Neural progenitor cell (in vitro differentiated cells): Measurements from ENCODE around the gene GCSAM. TPM values are rescaled to one million over a fixed set of nuclear protein-coding genes. Genes with fewer than 3 reads are reported as not detected.

Experiments used
- DNase-seq: peaks from one replicate; pipeline ENCODE4 v3.0.0-alpha.2; 2016; ENCODE audit warnings: low spot score
- H2AFZ ChIP-seq: fragments of 200-600 bp; sonication (generic); replicated peaks from 2 replicates; pipeline ENCODE4 v1.6.1; 2016; ENCODE audit warnings: antibody characterized with exemption
- H3F3A ChIP-seq: fragments of 200-600 bp; sonication (generic); 2 replicates; pipeline ENCODE4 v1.6.1; 2016; ENCODE audit warnings: antibody characterized with exemption, low read depth
- H3K27ac ChIP-seq: fragments of 200-600 bp; sonication (generic); 2 replicates; pipeline ENCODE4 v1.5.1; 2016; ENCODE audit warnings: mild to moderate bottlenecking
- H3K27me3 ChIP-seq: fragments of 200-600 bp; sonication (generic); 2 replicates; pipeline ENCODE4 v1.6.1; 2016; ENCODE audit warnings: mild to moderate bottlenecking, moderate library complexity
- H3K36me3 ChIP-seq: fragments of 200-600 bp; sonication (generic); 2 replicates; pipeline ENCODE4 v1.5.1; 2016
- H3K4me1 ChIP-seq: fragments of 200-600 bp; sonication (generic); 2 replicates; pipeline ENCODE4 v1.6.1; 2016; ENCODE audit warnings: mixed run types
- H3K4me2 ChIP-seq: fragments of 200-600 bp; sonication (generic); 2 replicates; pipeline ENCODE4 v1.6.1; 2016
- H3K4me3 ChIP-seq: fragments of 200-600 bp; sonication (generic); 2 replicates; pipeline ENCODE4 v1.5.1; 2016
- H3K79me2 ChIP-seq: fragments of 200-600 bp; sonication (generic); 2 replicates; pipeline ENCODE4 v1.6.1; 2016; ENCODE audit warnings: low read depth
- H3K9ac ChIP-seq: fragments of 200-600 bp; sonication (generic); 2 replicates; pipeline ENCODE4 v1.6.1; 2016
- H3K9me3 ChIP-seq: fragments of 200-600 bp; sonication (generic); 2 replicates; pipeline ENCODE4 v1.5.1; 2016; ENCODE audit warnings: low read depth
- H4K20me1 ChIP-seq: fragments of 200-600 bp; sonication (generic); 2 replicates; pipeline ENCODE4 v1.6.1; 2016; ENCODE audit warnings: low read depth
- H3K27ac Mint-ChIP-seq: 3 replicates; pipeline ENCODE4 v1.8.0; 2021; ENCODE audit warnings: mixed read lengths
- H3K27me3 Mint-ChIP-seq: 2 replicates; pipeline ENCODE4 v1.8.0; 2022; ENCODE audit warnings: low read depth, mild to moderate bottlenecking, inconsistent platforms, moderate library complexity, mixed read lengths; ENCODE audit not compliant: insufficient read depth
- H3K36me3 Mint-ChIP-seq: 3 replicates; pipeline ENCODE4 v1.8.0; 2021; ENCODE audit warnings: mixed read lengths
- H3K4me1 Mint-ChIP-seq: 3 replicates; pipeline ENCODE4 v1.8.0; 2021; ENCODE audit warnings: mixed read lengths
- H3K4me3 Mint-ChIP-seq: 3 replicates; pipeline ENCODE4 v1.8.0; 2021; ENCODE audit warnings: mild to moderate bottlenecking, moderate library complexity, mixed read lengths
- H3K9me3 Mint-ChIP-seq: 3 replicates; pipeline ENCODE4 v1.8.0; 2020; ENCODE audit warnings: mixed read lengths
- CTCF ChIP-seq: fragments of 200-600 bp; sonication (generic); IDR thresholded peaks from 2 replicates; pipeline ENCODE4 v1.5.1; 2017; ENCODE audit warnings: antibody characterized with exemption, mild to moderate bottlenecking
- EZH2 ChIP-seq: fragments of 200-600 bp; sonication (generic); IDR thresholded peaks from 2 replicates; pipeline ENCODE4 v1.6.1; 2017; ENCODE audit warnings: antibody characterized with exemption, mild to moderate bottlenecking, moderate library complexity
- EZH2phosphoT487 ChIP-seq: fragments of 200-600 bp; sonication (generic); IDR thresholded peaks from 2 replicates; pipeline ENCODE4 v1.6.1; 2017; ENCODE audit warnings: antibody characterized with exemption
- total RNA-seq: library from RNA; depleted of rRNA; stranded (reverse); fragments of >200 nt; gene quantifications from 2 replicates; pipeline ENCODE4 v1.2.3, GENCODE V29; 2015; ENCODE audit warnings: low replicate concordance

GCSAM gene
- total RNA-seq, 1 donor from 2014 or later: not detected

GRCh38 chr3:112138219-112138969, 5.3 kb upstream of the GCSAM start:
- H3K4me3 ChIP-seq: no peak overlapping the region
- peak overlapping the region; percentile 45 for H3K4me2 ChIP-seq
- peaks cover 2% of the 10 kb centered on the region for H3K9me3 Mint-ChIP-seq
- H3K27me3 Mint-ChIP-seq: no peaks in the 10 kb centered on the region
- H2AFZ ChIP-seq: no peak overlapping the region
- peak overlapping the region; percentile 32 for H3K27ac Mint-ChIP-seq
- no peaks in the 10 kb centered on the region for H4K20me1 ChIP-seq
- H3K4me3 Mint-ChIP-seq: no peak overlapping the region
- no peaks in the 10 kb centered on the region for H3K36me3 ChIP-seq
- peaks cover 33% of the 10 kb centered on the region for H3F3A ChIP-seq
- H3K27me3 ChIP-seq: no peaks in the 10 kb centered on the region
- H3K9ac ChIP-seq: no peak overlapping the region
- H3K4me1 Mint-ChIP-seq: peaks cover 36% of the 10 kb centered on the region
- peak overlapping the region; percentile 13 for H3K27ac ChIP-seq
- no peaks in the 10 kb centered on the region for H3K9me3 ChIP-seq
- peaks cover 29% of the 10 kb centered on the region for H3K4me1 ChIP-seq
- TF ChIP-seq EZH2 (no peak), CTCF (peak; percentile 21)
- DNase-seq: peak; percentile 9
- no peaks in the 10 kb centered on the region for H3K79me2 ChIP-seq
- H3K36me3 Mint-ChIP-seq: no peaks in the 10 kb centered on the region

GRCh38 chr3:112137781-112138180, 4.7 kb upstream of the GCSAM start:
- Histone ChIP-seq H3K79me2 (no peaks in the 10 kb centered on the region), H3K27me3 (no peaks in the 10 kb centered on the region), H3F3A (peaks cover 33% of the 10 kb centered on the region), H3K4me1 (peaks cover 29% of the 10 kb centered on the region), H2AFZ (no peak overlapping the region), H3K9ac (no peak overlapping the region), H3K36me3 (no peaks in the 10 kb centered on the region), H4K20me1 (no peaks in the 10 kb centered on the region), H3K27ac (peak overlapping the region; percentile 13), H3K4me3 (no peak overlapping the region), H3K4me2 (peak overlapping the region; percentile 45), H3K9me3 (no peaks in the 10 kb centered on the region)
- no peak for DNase-seq
- no peak for TF ChIP-seq EZH2phosphoT487
- no peaks in the 10 kb centered on the region for H3K27me3 Mint-ChIP-seq
- H3K36me3 Mint-ChIP-seq: no peaks in the 10 kb centered on the region
- no peaks in the 10 kb centered on the region for H3K9me3 Mint-ChIP-seq
- H3K27ac Mint-ChIP-seq: peak overlapping the region; percentile 32
- H3K4me1 Mint-ChIP-seq: peaks cover 36% of the 10 kb centered on the region
- H3K4me3 Mint-ChIP-seq: no peak overlapping the region

- DNase-seq: peak; percentile 91
- no peaks in the 10 kb centered on the region for H3K9me3 ChIP-seq
- H3K4me3 Mint-ChIP-seq: no peak overlapping the region
- H3K27ac ChIP-seq: no peak overlapping the region
- H3K4me2 ChIP-seq: peak overlapping the region; percentile 45
- H3K27me3 Mint-ChIP-seq: no peaks in the 10 kb centered on the region
- no peaks in the 10 kb centered on the region for H3K36me3 ChIP-seq
- peaks cover 29% of the 10 kb centered on the region for H3K4me1 ChIP-seq
- H3K4me3 ChIP-seq: no peak overlapping the region
- H3F3A ChIP-seq: peaks cover 33% of the 10 kb centered on the region
- peaks cover 36% of the 10 kb centered on the region for H3K4me1 Mint-ChIP-seq
- TF ChIP-seq EZH2: no peak
- TF ChIP-seq EZH2phosphoT487: peak; percentile 62
- TF ChIP-seq CTCF: peak; percentile 83
- H3K27me3 ChIP-seq: no peaks in the 10 kb centered on the region
- peak overlapping the region; percentile 27 for H3K27ac Mint-ChIP-seq
- no peaks in the 10 kb centered on the region for H3K36me3 Mint-ChIP-seq
- no peak overlapping the region for H3K9ac ChIP-seq
- no peaks in the 10 kb centered on the region for H4K20me1 ChIP-seq
- no peaks in the 10 kb centered on the region for H3K79me2 ChIP-seq
- H2AFZ ChIP-seq: no peak overlapping the region
- H3K9me3 Mint-ChIP-seq: no peaks in the 10 kb centered on the region
Measured at GRCh38 chr3:112136959-112137693, 4.1 kb upstream of the GCSAM start.

- Mint-ChIP-seq H3K4me3 (no peak overlapping the region), H3K27me3 (no peaks in the 10 kb centered on the region)
Measured at GRCh38 chr3:112136046-112136445, 3.0 kb upstream of the GCSAM start.

More at GRCh38 chr3:112136046-112136445, 3.0 kb upstream of the GCSAM start:
- Mint-ChIP-seq H3K27ac (no peak overlapping the region), H3K36me3 (no peaks in the 10 kb centered on the region), H3K4me1 (peaks cover 30% of the 10 kb centered on the region), H3K9me3 (no peaks in the 10 kb centered on the region)
- Histone ChIP-seq H3K79me2 (no peaks in the 10 kb centered on the region), H2AFZ (no peak overlapping the region), H3K27me3 (no peaks in the 10 kb centered on the region), H3K4me1 (peaks cover 29% of the 10 kb centered on the region), H3K9me3 (no peaks in the 10 kb centered on the region), H3K27ac (no peak overlapping the region), H3K36me3 (no peaks in the 10 kb centered on the region), H3K4me2 (no peak overlapping the region), H4K20me1 (no peaks in the 10 kb centered on the region), H3K9ac (no peak overlapping the region), H3F3A (peaks cover 33% of the 10 kb centered on the region), H3K4me3 (no peak overlapping the region)
- DNase-seq: no peak
- TF ChIP-seq EZH2phosphoT487: no peak
- no peak for TF ChIP-seq CTCF
- TF ChIP-seq EZH2: no peak
